GM21723 (cell line): Measurements from ENCODE around the gene HADH.
"Not testable (repeated sequence)": the region's sequence is repeated elsewhere in the genome, so short reads cannot be mapped to it uniquely, and the experiment has no call there.

Experiments used
- ATAC-seq: cut with Tn5 transposase; IDR thresholded peaks from one replicate; pipeline ENCODE4 v1.9.1; 2021; ENCODE audit warnings: mild to moderate bottlenecking, moderate library complexity; ENCODE audit not compliant: unreplicated experiment

Gene HADH

GRCh38 chr4:108029731-108030130 lies 40.0 kb downstream of the HADH start:
- no peak for ATAC-seq

- ATAC-seq, result peak; percentile 95
Measured at GRCh38 chr4:108030332-108030731, 40.6 kb downstream of the HADH start.

GRCh38 chr4:108031427-108032083 lies 41.9 kb downstream of the HADH start:
- no peak for ATAC-seq

GRCh38 chr4:108033348-108033747 lies 43.7 kb downstream of the HADH start:
- no peak for ATAC-seq

GRCh38 chr4:108034565-108034964 lies 44.9 kb downstream of the HADH start:
- ATAC-seq, result no peak

- ATAC-seq, result peak; percentile 29
Measured at GRCh38 chr4:108035691-108036090, 46.0 kb downstream of the HADH start.

- ATAC-seq, result peak; percentile 97
Measured at GRCh38 chr4:108036213-108036612, 46.5 kb downstream of the HADH start.

- ATAC-seq, result no peak
Measured at GRCh38 chr4:108037884-108038283, 48.2 kb downstream of the HADH start.

GRCh38 chr4:108042927-108043326 lies 53.2 kb downstream of the HADH start:
- no peak for ATAC-seq

- no peak for ATAC-seq
Measured at GRCh38 chr4:108043526-108043925, 53.8 kb downstream of the HADH start.

GRCh38 chr4:108044951-108045686 lies 55.4 kb downstream of the HADH start:
- no peak for ATAC-seq

- no peak for ATAC-seq
Measured at GRCh38 chr4:108045687-108046024, 56.0 kb downstream of the HADH start.

- ATAC-seq, result no peak
Measured at GRCh38 chr4:108047199-108047598, 57.5 kb downstream of the HADH start.

- no peak for ATAC-seq
Measured at GRCh38 chr4:108048157-108048556, 58.5 kb downstream of the HADH start.

GRCh38 chr4:108048997-108049396 lies 59.3 kb downstream of the HADH start:
- no peak for ATAC-seq

- ATAC-seq, result no peak
Measured at GRCh38 chr4:108049406-108049805, 59.7 kb downstream of the HADH start.

GRCh38 chr4:108050166-108051111 lies 60.8 kb downstream of the HADH start:
- not testable (repeated sequence) for ATAC-seq

GRCh38 chr4:108051343-108051742 lies 61.7 kb downstream of the HADH start:
- ATAC-seq, result no peak

- no peak for ATAC-seq
Measured at GRCh38 chr4:108052558-108053120, 63.0 kb downstream of the HADH start.

GRCh38 chr4:108053251-108053711 lies 63.6 kb downstream of the HADH start:
- ATAC-seq, result peak; percentile 86

GRCh38 chr4:108054025-108054638 lies 64.4 kb downstream of the HADH start:
- no peak for ATAC-seq
